H9 (cell line): Measurements from ENCODE around the gene ANKH. TPM values are rescaled to one million over a fixed set of nuclear protein-coding genes. Genes with fewer than 3 reads are reported as not detected.

ENCODE experiments used
- DNase-seq: peaks from one replicate; pipeline ENCODE4 v3.0.0-alpha.2; 2017
- H2AFZ ChIP-seq: one replicate; pipeline ENCODE4 v1.6.1; 2013; ENCODE audit warnings: mild to moderate bottlenecking, low read length, control low read depth, moderate library complexity
- H2AK5ac ChIP-seq: 2 replicates; pipeline ENCODE4 v1.6.1; 2013; ENCODE audit warnings: low read length, control low read depth, mixed read lengths; ENCODE audit not compliant: insufficient read length
- H2BK120ac ChIP-seq: one replicate; pipeline ENCODE4 v1.6.1; 2013; ENCODE audit warnings: low read depth, mild to moderate bottlenecking, low read length, control low read depth, inconsistent platforms; ENCODE audit not compliant: poor library complexity, severe bottlenecking
- H2BK12ac ChIP-seq: 2 replicates; pipeline ENCODE4 v1.6.1; 2013; ENCODE audit warnings: low read length, control low read depth, mixed read lengths, low read depth; ENCODE audit not compliant: insufficient read length
- H2BK15ac ChIP-seq: 2 replicates; pipeline ENCODE4 v1.6.1; 2013; ENCODE audit warnings: low read depth, low read length, control low read depth
- H2BK20ac ChIP-seq: one replicate; pipeline ENCODE4 v1.6.1; 2013; ENCODE audit warnings: low read depth, mild to moderate bottlenecking, low read length, control low read depth, inconsistent platforms; ENCODE audit not compliant: poor library complexity, severe bottlenecking
- H2BK5ac ChIP-seq: 2 replicates; pipeline ENCODE4 v1.6.1; 2013; ENCODE audit warnings: low read length, control low read depth, mixed read lengths; ENCODE audit not compliant: insufficient read length
- H3K14ac ChIP-seq: 2 replicates; pipeline ENCODE4 v1.6.1; 2013; ENCODE audit warnings: low read length, control low read depth; ENCODE audit not compliant: insufficient read depth
- H3K18ac ChIP-seq: 2 replicates; pipeline ENCODE4 v1.6.1; 2013; ENCODE audit warnings: low read depth, mild to moderate bottlenecking, mixed read lengths, low read length, control low read depth; ENCODE audit not compliant: insufficient read length
- H3K23ac ChIP-seq: 2 replicates; pipeline ENCODE4 v1.6.1; 2013; ENCODE audit warnings: low read length, control low read depth, mixed read lengths, low read depth; ENCODE audit not compliant: insufficient read length
- H3K23me2 ChIP-seq: 2 replicates; pipeline ENCODE4 v1.6.1; 2013; ENCODE audit warnings: low read depth, mild to moderate bottlenecking, mixed read lengths, low read length, control low read depth; ENCODE audit not compliant: insufficient read length, poor library complexity, severe bottlenecking
- H3K27ac ChIP-seq: 2 replicates; pipeline ENCODE4 v1.5.1; 2013; ENCODE audit warnings: low read length, control low read depth, mixed read lengths, low read depth; ENCODE audit not compliant: insufficient read length
- H3K27me3 ChIP-seq: 2 replicates; pipeline ENCODE4 v1.6.1; 2013; ENCODE audit warnings: low read length, control low read depth, inconsistent platforms; ENCODE audit not compliant: insufficient read depth
- H3K4ac ChIP-seq: 2 replicates; pipeline ENCODE4 v1.6.1; 2013; ENCODE audit warnings: low read depth, mild to moderate bottlenecking, control low read depth, inconsistent platforms, low read length, moderate library complexity
- H3K4me1 ChIP-seq: 2 replicates; pipeline ENCODE4 v1.6.1; 2013; ENCODE audit warnings: low read length, control low read depth, inconsistent platforms; ENCODE audit not compliant: insufficient read depth
- H3K4me2 ChIP-seq: 2 replicates; pipeline ENCODE4 v1.6.1; 2013; ENCODE audit warnings: low read length, control low read depth, mixed read lengths; ENCODE audit not compliant: insufficient read length, insufficient read depth
- H3K56ac ChIP-seq: 2 replicates; pipeline ENCODE4 v1.6.1; 2013; ENCODE audit warnings: low read depth, mild to moderate bottlenecking, mixed read lengths, low read length, control low read depth; ENCODE audit not compliant: insufficient read length
- H3K79me1 ChIP-seq: 2 replicates; pipeline ENCODE4 v1.6.1; 2013; ENCODE audit warnings: low read depth, mild to moderate bottlenecking, moderate library complexity, low read length, control low read depth, inconsistent platforms; ENCODE audit not compliant: insufficient read depth, poor library complexity, severe bottlenecking
- H3K79me2 ChIP-seq: 2 replicates; pipeline ENCODE4 v1.6.1; 2013; ENCODE audit warnings: low read length, control low read depth, inconsistent platforms; ENCODE audit not compliant: insufficient read depth
- H3K9ac ChIP-seq: 2 replicates; pipeline ENCODE4 v1.6.1; 2013; ENCODE audit warnings: low read length, control low read depth, mixed read lengths; ENCODE audit not compliant: insufficient read length; ENCODE audit errors: extremely low read depth
- H3K9me3 ChIP-seq: one replicate; pipeline ENCODE4 v1.6.1; 2013; ENCODE audit warnings: low read depth, low read length, inconsistent platforms; ENCODE audit not compliant: control insufficient read depth
- H3T11ph ChIP-seq: one replicate; pipeline ENCODE4 v1.6.1; 2013; ENCODE audit warnings: mild to moderate bottlenecking, low read length, control low read depth, inconsistent platforms
- H4K20me1 ChIP-seq: one replicate; pipeline ENCODE4 v1.6.1; 2013; ENCODE audit not compliant: control insufficient read depth, insufficient read length, insufficient read depth
- H4K5ac ChIP-seq: 2 replicates; pipeline ENCODE4 v1.6.1; 2013; ENCODE audit warnings: low read depth, mild to moderate bottlenecking, mixed read lengths, low read length, control low read depth; ENCODE audit not compliant: insufficient read length
- H4K8ac ChIP-seq: replicated peaks from 2 replicates; pipeline ENCODE4 v1.6.1; 2013; ENCODE audit warnings: low read length, control low read depth, mixed read lengths, low read depth; ENCODE audit not compliant: insufficient read length
- H4K91ac ChIP-seq: 2 replicates; pipeline ENCODE4 v1.6.1; 2013; ENCODE audit warnings: low read depth, mild to moderate bottlenecking, moderate library complexity, mixed read lengths, low read length, control low read depth; ENCODE audit not compliant: insufficient read length
- H3K27ac Mint-ChIP-seq, 3 experiments: 2 replicates in 2 of 3; 3 replicates in 1 of 3; pipeline ENCODE4 v1.8.0; 2020 to 2021; ENCODE audit warnings: mixed read lengths in 3 of 3, mild to moderate bottlenecking in 1 of 3, moderate library complexity in 1 of 3
- H3K27me3 Mint-ChIP-seq: 2 replicates; pipeline ENCODE4 v1.8.0; 2021; ENCODE audit warnings: low read depth, mild to moderate bottlenecking, moderate library complexity, mixed read lengths
- H3K36me3 Mint-ChIP-seq, 3 experiments: 2 replicates in 2 of 3; 3 replicates in 1 of 3; pipeline ENCODE4 v1.8.0; 2020 to 2021; ENCODE audit warnings: low read depth in 3 of 3, mixed read lengths in 3 of 3; ENCODE audit not compliant: insufficient read depth in 1 of 3
- H3K4me1 Mint-ChIP-seq, 2 experiments: 2 replicates each; pipeline ENCODE4 v1.8.0; 2020; ENCODE audit warnings: mixed read lengths in 2 of 2
- H3K4me3 Mint-ChIP-seq, 2 experiments: 2 replicates in 1 of 2; 3 replicates in 1 of 2; pipeline ENCODE4 v1.8.0; 2020 to 2021; ENCODE audit warnings: mild to moderate bottlenecking in 2 of 2, mixed read lengths in 2 of 2, moderate library complexity in 1 of 2
- H3K9me3 Mint-ChIP-seq, 2 experiments: 2 replicates in 1 of 2; 3 replicates in 1 of 2; pipeline ENCODE4 v1.8.0; 2020; ENCODE audit warnings: mild to moderate bottlenecking in 2 of 2, mixed read lengths in 2 of 2, moderate library complexity in 1 of 2
- WGBS: extraction: QIAGEN DNeasy Blood & Tissue Kit; methylation state at CpG from one replicate; pipeline ENCODE4 v1.1.7; 2013; ENCODE audit warnings: missing lambda C conversion rate, low lambda C conversion rate, mixed read lengths; ENCODE audit not compliant: insufficient read length; ENCODE audit errors: extremely low coverage; 5-methylcytosine and 5-hydroxymethylcytosine counted together
- total RNA-seq: library from RNA; stranded (reverse); gene quantifications from 2 replicates; pipeline ENCODE4 v1.2.1, GENCODE V29; 2021
- TF ChIP-seq, protein P1 (sequence below): fragments of 200-600 bp; sonication (generic); conservative IDR thresholded peaks from 3 replicates; pipeline ENCODE4 v1.8.0; 2021; ENCODE audit warnings: antibody characterized with exemption, mild to moderate bottlenecking

ANKH gene
- total RNA-seq, 1 experiment from 2014 or later = 9.6 TPM

- Histone ChIP-seq H3K23me2 (no peaks in the 10 kb centered on the region), H2AFZ (no peak overlapping the region), H3T11ph (no peak overlapping the region), H2BK15ac (no peak overlapping the region), H2AK5ac (no peak overlapping the region), H2BK20ac (no peak overlapping the region), H3K9ac (no peak overlapping the region), H3K4me2 (no peak overlapping the region), H3K27ac (no peak overlapping the region), H3K9me3 (no peaks in the 10 kb centered on the region), H3K4ac (no peak overlapping the region), H4K20me1 (peaks cover 2% of the 10 kb centered on the region), H3K79me1 (no peaks in the 10 kb centered on the region), H3K79me2 (no peaks in the 10 kb centered on the region), H3K18ac (no peak overlapping the region), H3K56ac (no peak overlapping the region), H3K4me1 (peaks cover 5% of the 10 kb centered on the region; the same call in 1 of the 2 replicates), H4K5ac (no peak overlapping the region), H4K91ac (no peak overlapping the region), H2BK120ac (no peak overlapping the region), H4K8ac (no peak overlapping the region), H3K23ac (no peak overlapping the region), H2BK12ac (no peak overlapping the region), H2BK5ac (no peak overlapping the region), H3K14ac (no peak overlapping the region), H3K27me3 (no peaks in the 10 kb centered on the region)
- H3K27ac Mint-ChIP-seq = peak overlapping the region in 1 of 3 experiments; percentile 62; a peak in 2 of 7 replicates
- no CpG with 5 or more reads among the region's 13 CpGs for WGBS
- no peaks in the 10 kb centered on the region; a peak in 1 of 5 replicates for H3K9me3 Mint-ChIP-seq
- H3K36me3 Mint-ChIP-seq = no peaks in the 10 kb centered on the region; a peak in 1 of 7 replicates
- no peaks in the 10 kb centered on the region for H3K27me3 Mint-ChIP-seq
- TF ChIP-seq, protein P1, sequence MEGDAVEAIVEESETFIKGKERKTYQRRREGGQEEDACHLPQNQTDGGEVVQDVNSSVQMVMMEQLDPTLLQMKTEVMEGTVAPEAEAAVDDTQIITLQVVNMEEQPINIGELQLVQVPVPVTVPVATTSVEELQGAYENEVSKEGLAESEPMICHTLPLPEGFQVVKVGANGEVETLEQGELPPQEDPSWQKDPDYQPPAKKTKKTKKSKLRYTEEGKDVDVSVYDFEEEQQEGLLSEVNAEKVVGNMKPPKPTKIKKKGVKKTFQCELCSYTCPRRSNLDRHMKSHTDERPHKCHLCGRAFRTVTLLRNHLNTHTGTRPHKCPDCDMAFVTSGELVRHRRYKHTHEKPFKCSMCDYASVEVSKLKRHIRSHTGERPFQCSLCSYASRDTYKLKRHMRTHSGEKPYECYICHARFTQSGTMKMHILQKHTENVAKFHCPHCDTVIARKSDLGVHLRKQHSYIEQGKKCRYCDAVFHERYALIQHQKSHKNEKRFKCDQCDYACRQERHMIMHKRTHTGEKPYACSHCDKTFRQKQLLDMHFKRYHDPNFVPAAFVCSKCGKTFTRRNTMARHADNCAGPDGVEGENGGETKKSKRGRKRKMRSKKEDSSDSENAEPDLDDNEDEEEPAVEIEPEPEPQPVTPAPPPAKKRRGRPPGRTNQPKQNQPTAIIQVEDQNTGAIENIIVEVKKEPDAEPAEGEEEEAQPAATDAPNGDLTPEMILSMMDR = no peak
- peaks cover 38 to 39% of the 10 kb centered on the region in 2 experiments for H3K4me1 Mint-ChIP-seq
- no peak overlapping the region for H3K4me3 Mint-ChIP-seq
- DNase-seq = no peak
These were observed 130.4 kb downstream of the ANKH start for GRCh38 chr5:14741131-14741530.
